ENCODE measurements around the gene GLUD1.
"Not testable (repeated sequence)": the region's sequence is repeated elsewhere in the genome, so short reads cannot be mapped to it uniquely, and the experiment has no call there.

DNA sequence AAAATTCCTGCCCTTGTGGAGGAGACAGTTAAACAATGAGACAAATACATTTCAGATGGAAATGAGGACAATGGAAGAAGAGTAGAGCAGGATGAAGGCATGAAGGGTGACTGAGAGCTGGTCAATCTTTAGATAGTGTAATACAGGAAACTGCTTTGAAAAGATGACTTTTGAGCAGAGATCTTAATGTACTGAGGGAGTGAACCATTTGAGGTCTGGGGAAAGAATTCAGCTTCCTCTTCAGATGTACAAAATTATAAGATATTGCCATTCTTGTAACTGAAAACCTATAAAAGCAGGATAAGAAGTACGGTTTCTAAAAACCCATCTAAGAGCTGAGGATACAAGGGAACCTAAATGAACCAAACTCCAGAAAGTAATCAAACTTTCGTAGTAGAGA is 39.3 kb upstream of the GLUD1 start:
- TF ChIP-seq CTCF, EZH2 (IDR thresholded peaks at IDR 0.05): not testable (repeated sequence)

Data from neural progenitor cell (in vitro differentiated cells).